H1 (cell line): ENCODE results near the gene GNB1L. TPM values are rescaled to one million over a fixed set of nuclear protein-coding genes. Genes with fewer than 3 reads are reported as not detected.

Source experiments
- BCL11A ChIP-seq, 2 experiments: IDR thresholded peaks; one replicate each; pipeline ENCODE4 v1.6.1; 2011; ENCODE audit warnings: low read depth in 2 of 2, low read length in 2 of 2, mild to moderate bottlenecking in 2 of 2
- JUN ChIP-seq: IDR thresholded peaks from 2 replicates; pipeline ENCODE4 v1.6.1; 2011; ENCODE audit warnings: low read depth, mild to moderate bottlenecking, improper control_type of control experiment, low read length
- RAD21 ChIP-seq, 2 experiments: IDR thresholded peaks in 1 of 2; conservative IDR thresholded peaks in 1 of 2; 2 replicates each; pipeline ENCODE4 v1.6.1; 2011; ENCODE audit warnings: low read depth in 2 of 2, low read length in 2 of 2, improper control_type of control experiment in 1 of 2, inconsistent platforms in 1 of 2, mild to moderate bottlenecking in 1 of 2, moderate library complexity in 1 of 2
- polyA plus RNA-seq, 7 experiments: library from polyadenylated mRNA; depleted of rRNA in 3 of 7; stranded (reverse) in 5 of 7; unstranded in 2 of 7; fragments of >200 nt in 5 of 7; fragments of 200-250 nt in 2 of 7; gene quantifications; 1 replicate in 5 of 7; 2 replicates in 1 of 7; 4 replicates in 1 of 7; pipeline versions ENCODE4 v1.2.1 to v1.2.3, GENCODE V29; 2011 to 2013; ENCODE audit warnings: missing spikeins in 2 of 7, mixed read lengths in 2 of 7
- total RNA-seq: library from RNA; stranded (reverse); fragmentation: NEBNext Ultra II Directional; extraction: Animal tissue kit (Norgen Biotek cat#: 25700); gene quantifications from 2 replicates; pipeline ENCODE4 v1.2.1, GENCODE V29; 2021
- TF ChIP-seq, protein P1 (sequence below): IDR thresholded peaks from 2 replicates; pipeline ENCODE4 v1.6.1; 2011; ENCODE audit warnings: low read length, improper control_type of control experiment

Gene GNB1L
- total and polyA plus RNA-seq, 2 of the 8 experiments (the other 6 are each of a cell fraction or from before 2014, with no cell fraction given), result 14.0 to 15.6 TPM

DNA sequence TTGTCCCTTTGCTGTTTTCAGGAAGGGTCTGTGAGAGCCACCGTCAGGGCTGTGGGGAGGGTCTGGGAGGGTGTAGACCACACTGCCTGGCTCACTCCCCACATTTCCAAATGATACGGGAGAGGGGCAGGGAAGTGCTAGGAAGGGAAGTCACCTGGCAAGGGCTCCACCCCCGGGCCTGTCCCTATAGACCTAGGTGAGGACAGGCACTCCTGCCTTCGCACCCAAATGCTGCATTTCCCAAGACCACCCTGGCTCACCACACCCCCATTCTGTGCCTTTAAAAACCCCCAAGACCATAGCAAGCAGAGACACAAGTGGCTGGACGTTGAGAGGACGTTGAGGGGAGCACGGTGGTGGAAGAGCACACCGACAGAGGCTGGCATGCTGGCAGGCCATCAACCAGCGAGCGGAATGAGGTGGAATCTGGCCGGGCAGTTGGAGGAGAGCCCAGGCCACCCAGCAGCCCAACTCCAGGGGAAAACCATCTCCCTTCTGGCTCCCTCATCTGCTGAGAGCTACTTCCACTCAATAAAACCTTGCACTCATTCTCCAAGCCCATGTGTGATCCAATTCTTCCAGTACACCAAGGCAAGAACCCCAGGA, 45.7 kb downstream of the GNB1L start (continued):
- TF ChIP-seq RAD21 (IDR thresholded peaks at IDR 0.05 in 1 of 2, conservative IDR thresholded peaks at IDR 0.05 in 1 of 2; ENCODE audit: low read depth in 2 of 2, low read length in 2 of 2), result no peak
- TF ChIP-seq, protein P1, sequence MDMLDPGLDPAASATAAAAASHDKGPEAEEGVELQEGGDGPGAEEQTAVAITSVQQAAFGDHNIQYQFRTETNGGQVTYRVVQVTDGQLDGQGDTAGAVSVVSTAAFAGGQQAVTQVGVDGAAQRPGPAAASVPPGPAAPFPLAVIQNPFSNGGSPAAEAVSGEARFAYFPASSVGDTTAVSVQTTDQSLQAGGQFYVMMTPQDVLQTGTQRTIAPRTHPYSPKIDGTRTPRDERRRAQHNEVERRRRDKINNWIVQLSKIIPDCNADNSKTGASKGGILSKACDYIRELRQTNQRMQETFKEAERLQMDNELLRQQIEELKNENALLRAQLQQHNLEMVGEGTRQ, result no peak
- TF ChIP-seq BCL11A (IDR thresholded peaks at IDR 0.05; ENCODE audit: low read depth in 2 of 2, low read length in 2 of 2), result no peak
- TF ChIP-seq JUN, result no peak
